Parathyroid adenoma (tissue), 2 donors: ENCODE measurements around the gene MYRF.

ENCODE experiments used
- H2AFZ ChIP-seq: fragments of 300-600 bp; sonication (generic); one replicate; pipeline ENCODE4 v1.7.0; 2017; ENCODE audit warnings: antibody characterized with exemption, mild to moderate bottlenecking
- H3K27ac ChIP-seq: fragments of 300-600 bp; sonication (generic); one replicate; pipeline ENCODE4 v1.7.0; 2017
- H3K27me3 ChIP-seq: fragments of 300-600 bp; sonication (generic); one replicate; pipeline ENCODE4 v1.7.0; 2017; ENCODE audit warnings: low read length; ENCODE audit not compliant: control insufficient read depth, insufficient read depth
- H3K36me3 ChIP-seq: fragments of 300-600 bp; sonication (generic); one replicate; pipeline ENCODE4 v1.7.0; 2017; ENCODE audit warnings: low read length; ENCODE audit not compliant: control insufficient read depth, insufficient read depth
- H3K4me1 ChIP-seq: fragments of 300-600 bp; sonication (generic); one replicate; pipeline ENCODE4 v1.7.0; 2017; ENCODE audit warnings: control low read depth
- H3K4me2 ChIP-seq: fragments of 300-600 bp; sonication (generic); one replicate; pipeline ENCODE4 v1.7.0; 2017; ENCODE audit warnings: low read length
- H3K4me3 ChIP-seq: fragments of 300-600 bp; sonication (generic); one replicate; pipeline ENCODE4 v1.7.0; 2017; ENCODE audit warnings: low read depth, low read length
- H3K79me2 ChIP-seq: fragments of 300-600 bp; sonication (generic); one replicate; pipeline ENCODE4 v1.7.0; 2017; ENCODE audit warnings: control low read depth
- H3K9ac ChIP-seq: fragments of 300-600 bp; sonication (generic); one replicate; pipeline ENCODE4 v1.7.0; 2017; ENCODE audit warnings: mild to moderate bottlenecking
- H3K9me3 ChIP-seq: fragments of 300-600 bp; sonication (generic); one replicate; pipeline ENCODE4 v1.7.0; 2017; ENCODE audit warnings: low read length; ENCODE audit not compliant: control insufficient read depth
- TF ChIP-seq, protein P1 (sequence below): fragments of 300-600 bp; sonication (generic); IDR thresholded peaks from one replicate; pipeline ENCODE4 v1.7.0; 2017; ENCODE audit warnings: antibody characterized with exemption, mild to moderate bottlenecking
- donor health status: primary hyperparathyroidism.

The MYRF gene

DNA sequence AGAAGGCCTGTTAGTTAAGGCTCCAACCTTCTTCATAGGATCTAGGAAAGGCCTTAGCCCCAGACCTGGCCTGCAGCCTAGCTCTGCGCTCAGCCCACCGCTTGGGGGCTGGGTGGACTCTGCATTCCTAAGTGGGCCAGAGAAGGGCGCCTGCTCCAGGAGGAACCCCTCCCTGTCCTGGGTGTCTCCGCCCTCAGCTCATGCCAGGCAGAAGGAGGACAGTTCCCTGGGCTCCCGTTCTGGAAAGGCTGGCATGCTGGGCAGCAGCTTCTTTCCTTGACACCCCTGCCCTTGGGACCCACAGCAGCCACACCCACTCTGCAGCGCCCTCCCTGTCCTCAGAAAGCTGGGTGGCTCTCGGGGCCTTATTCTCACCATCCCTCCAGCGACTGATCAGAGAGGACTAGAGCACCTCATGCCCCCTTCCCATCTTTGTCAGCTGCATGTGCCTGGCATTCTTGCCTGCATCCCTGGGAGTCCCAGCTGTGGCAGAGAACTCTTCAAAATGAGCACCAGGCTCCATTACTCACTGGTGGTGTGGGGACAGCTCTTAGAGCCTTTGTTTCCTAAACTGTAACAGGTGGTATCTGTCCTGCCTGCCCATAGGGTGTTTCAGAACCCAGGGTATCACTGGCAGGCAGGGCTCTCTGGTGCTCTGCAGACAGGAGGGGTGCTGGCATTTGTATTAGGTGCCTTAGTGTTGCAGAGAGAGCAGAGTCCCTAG lies 20.3 kb upstream of the MYRF start:
- no peak overlapping the region for H2AFZ ChIP-seq
- no peaks in the 10 kb centered on the region for H3K79me2 ChIP-seq
- H3K9ac ChIP-seq = no peak overlapping the region
- H3K4me1 ChIP-seq = no peaks in the 10 kb centered on the region
- no peaks in the 10 kb centered on the region for H3K36me3 ChIP-seq
- H3K27ac ChIP-seq = no peak overlapping the region
- TF ChIP-seq, protein P1, sequence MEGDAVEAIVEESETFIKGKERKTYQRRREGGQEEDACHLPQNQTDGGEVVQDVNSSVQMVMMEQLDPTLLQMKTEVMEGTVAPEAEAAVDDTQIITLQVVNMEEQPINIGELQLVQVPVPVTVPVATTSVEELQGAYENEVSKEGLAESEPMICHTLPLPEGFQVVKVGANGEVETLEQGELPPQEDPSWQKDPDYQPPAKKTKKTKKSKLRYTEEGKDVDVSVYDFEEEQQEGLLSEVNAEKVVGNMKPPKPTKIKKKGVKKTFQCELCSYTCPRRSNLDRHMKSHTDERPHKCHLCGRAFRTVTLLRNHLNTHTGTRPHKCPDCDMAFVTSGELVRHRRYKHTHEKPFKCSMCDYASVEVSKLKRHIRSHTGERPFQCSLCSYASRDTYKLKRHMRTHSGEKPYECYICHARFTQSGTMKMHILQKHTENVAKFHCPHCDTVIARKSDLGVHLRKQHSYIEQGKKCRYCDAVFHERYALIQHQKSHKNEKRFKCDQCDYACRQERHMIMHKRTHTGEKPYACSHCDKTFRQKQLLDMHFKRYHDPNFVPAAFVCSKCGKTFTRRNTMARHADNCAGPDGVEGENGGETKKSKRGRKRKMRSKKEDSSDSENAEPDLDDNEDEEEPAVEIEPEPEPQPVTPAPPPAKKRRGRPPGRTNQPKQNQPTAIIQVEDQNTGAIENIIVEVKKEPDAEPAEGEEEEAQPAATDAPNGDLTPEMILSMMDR = no peak
- no peak overlapping the region for H3K4me2 ChIP-seq
- no peaks in the 10 kb centered on the region for H3K9me3 ChIP-seq
- no peak overlapping the region for H3K4me3 ChIP-seq
- no peaks in the 10 kb centered on the region for H3K27me3 ChIP-seq

GRCh38 chr11:61732705-61733104 lies 19.7 kb upstream of the MYRF start:
- Histone ChIP-seq H3K9ac (no peak overlapping the region), H3K36me3 (no peaks in the 10 kb centered on the region)

DNA sequence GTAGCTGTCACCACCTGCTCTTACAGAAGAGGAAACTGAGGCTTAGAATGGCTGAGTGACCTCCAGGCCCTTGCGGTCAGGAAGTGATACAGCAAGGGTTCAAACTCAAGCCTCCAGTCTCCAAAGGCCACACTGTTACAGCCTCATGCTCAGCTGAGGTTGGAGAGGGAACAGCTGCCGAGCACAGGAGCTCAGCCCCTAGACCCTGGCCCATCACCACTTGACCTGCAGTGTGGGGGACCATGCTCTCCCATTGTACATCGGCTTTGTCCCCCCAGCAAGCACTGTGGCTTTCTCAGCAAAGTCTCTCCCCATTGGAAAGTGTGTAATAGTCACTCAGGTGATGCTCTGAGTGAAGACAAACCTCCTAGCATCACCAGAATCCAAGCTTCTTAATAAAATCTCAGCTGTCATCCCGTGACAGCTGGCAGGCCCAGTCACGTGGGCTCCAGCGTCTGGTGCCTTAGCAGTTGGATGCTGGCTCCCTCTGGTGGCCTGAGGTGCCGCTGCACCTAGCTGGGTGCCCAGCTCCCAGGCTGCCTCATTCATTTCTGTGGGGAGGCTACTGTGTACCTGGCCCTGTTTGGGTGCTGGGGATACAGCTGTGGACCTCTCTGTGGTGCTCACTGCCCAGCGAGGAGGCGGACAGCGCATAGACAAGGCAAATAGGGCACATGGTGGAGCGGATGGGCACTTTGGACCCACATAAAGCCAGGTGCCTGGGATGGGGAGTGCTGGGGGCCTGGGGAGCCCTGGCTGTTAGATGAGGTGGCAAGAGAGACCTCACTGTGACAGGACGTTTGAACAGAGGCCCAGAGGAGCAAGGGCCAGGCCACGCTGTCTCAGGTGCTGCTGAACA lies 19.1 kb upstream of the MYRF start:
- H3K4me1 ChIP-seq = no peaks in the 10 kb centered on the region
- no peak overlapping the region for H3K27ac ChIP-seq
- H3K4me3 ChIP-seq = no peak overlapping the region
- no peaks in the 10 kb centered on the region for H3K36me3 ChIP-seq
- H3K9ac ChIP-seq = no peak overlapping the region
- no peaks in the 10 kb centered on the region for H3K9me3 ChIP-seq
- H3K4me2 ChIP-seq = no peak overlapping the region
- TF ChIP-seq, protein P1 = peak; percentile 92
- no peaks in the 10 kb centered on the region for H3K79me2 ChIP-seq
- H2AFZ ChIP-seq = peak overlapping the region; percentile 53
- H3K27me3 ChIP-seq = no peaks in the 10 kb centered on the region

More at GRCh38 chr11:61732705-61733104, 19.7 kb upstream of the MYRF start:
- H3K4me1 ChIP-seq = no peaks in the 10 kb centered on the region
- no peak overlapping the region for H3K4me3 ChIP-seq
- H3K9me3 ChIP-seq = no peaks in the 10 kb centered on the region
- H3K27ac ChIP-seq = no peak overlapping the region
- TF ChIP-seq, protein P1 = no peak
- no peaks in the 10 kb centered on the region for H3K27me3 ChIP-seq
- H3K79me2 ChIP-seq = no peaks in the 10 kb centered on the region
- H3K4me2 ChIP-seq = no peak overlapping the region
- no peak overlapping the region for H2AFZ ChIP-seq

- H2AFZ ChIP-seq = no peak overlapping the region
- H3K27me3 ChIP-seq = no peaks in the 10 kb centered on the region
- H3K4me1 ChIP-seq = no peaks in the 10 kb centered on the region
- H3K9me3 ChIP-seq = no peaks in the 10 kb centered on the region
- H3K4me2 ChIP-seq = no peak overlapping the region
- no peak overlapping the region for H3K4me3 ChIP-seq
- H3K36me3 ChIP-seq = no peaks in the 10 kb centered on the region
- no peak overlapping the region for H3K9ac ChIP-seq
- no peaks in the 10 kb centered on the region for H3K79me2 ChIP-seq
- TF ChIP-seq, protein P1 = no peak
- H3K27ac ChIP-seq = no peak overlapping the region
These were observed 17.7 kb upstream of the MYRF start for GRCh38 chr11:61734767-61735166.
